HG02642 (cell line): ENCODE results near the gene KRT34.
"Not testable (repeated sequence)": the region's sequence is repeated elsewhere in the genome, so short reads cannot be mapped to it uniquely, and the experiment has no call there.

Experiments
- ATAC-seq: cut with Tn5 transposase; IDR thresholded peaks from one replicate; pipeline ENCODE4 v1.9.1; 2021; ENCODE audit warnings: mild to moderate bottlenecking; ENCODE audit not compliant: unreplicated experiment, poor library complexity

Gene KRT34

GRCh38 chr17:41406205-41406604 is 24.1 kb upstream of the KRT34 start:
- no peak for ATAC-seq

GRCh38 chr17:41404024-41404671 is 22.0 kb upstream of the KRT34 start:
- no peak for ATAC-seq

GRCh38 chr17:41403404-41404023 is 21.4 kb upstream of the KRT34 start:
- ATAC-seq: no peak

- ATAC-seq: no peak
Observed at GRCh38 chr17:41402161-41402560, 20.1 kb upstream of the KRT34 start.

- ATAC-seq: no peak
Observed at GRCh38 chr17:41396996-41397660, 15.0 kb upstream of the KRT34 start, which contains the start of gene KRT31. KRT31 (minus strand) TSS chr17:41397608; CDS start chr17:41397539, 69 bp downstream.

GRCh38 chr17:41396340-41396739 is 14.2 kb upstream of the KRT34 start:
- ATAC-seq: no peak

GRCh38 chr17:41395611-41396010 is 13.5 kb upstream of the KRT34 start:
- no peak for ATAC-seq

- not testable (repeated sequence) for ATAC-seq
Observed at GRCh38 chr17:41395044-41395443, 12.9 kb upstream of the KRT34 start.

- ATAC-seq: no peak
Observed at GRCh38 chr17:41394254-41394996, 12.3 kb upstream of the KRT34 start.

- ATAC-seq: no peak
Observed at GRCh38 chr17:41393826-41394225, 11.7 kb upstream of the KRT34 start.

- ATAC-seq: no peak
Observed at GRCh38 chr17:41393294-41393693, 11.2 kb upstream of the KRT34 start.

- no peak for ATAC-seq
Observed at GRCh38 chr17:41392278-41392677, 10.2 kb upstream of the KRT34 start.

GRCh38 chr17:41391535-41391934 is 9.4 kb upstream of the KRT34 start:
- ATAC-seq: no peak

GRCh38 chr17:41390411-41390938 is 8.4 kb upstream of the KRT34 start:
- ATAC-seq: no peak

- no peak for ATAC-seq
Observed at GRCh38 chr17:41387670-41388069, 5.6 kb upstream of the KRT34 start.

- ATAC-seq: no peak
Observed at GRCh38 chr17:41386227-41386626, 4.1 kb upstream of the KRT34 start.

- ATAC-seq: no peak
Observed at GRCh38 chr17:41383690-41384089, 1.6 kb upstream of the KRT34 start.

GRCh38 chr17:41382394-41382793 is 288 bp upstream of the KRT34 start:
- ATAC-seq: no peak

- not testable (repeated sequence) for ATAC-seq
Observed at GRCh38 chr17:41380091-41380490, 2.0 kb downstream of the KRT34 start.

GRCh38 chr17:41377546-41377945 is 4.6 kb downstream of the KRT34 start:
- no peak for ATAC-seq

- no peak for ATAC-seq
Observed at GRCh38 chr17:41369713-41370112, 12.4 kb downstream of the KRT34 start, which contains the start of gene KRT33B. KRT33B (minus strand) TSS chr17:41369813; CDS start chr17:41369750, 63 bp downstream.
